Peyer's patch (tissue), 4 donors: ENCODE measurements around the gene PRRC2B. TPM values are rescaled to one million over a fixed set of nuclear protein-coding genes. Genes with fewer than 3 reads are reported as not detected.

Experiments
- DNase-seq, 3 donors: peaks; one replicate each; pipeline ENCODE4 v3.0.0-alpha.2; 2017 to 2019
- H3K27ac ChIP-seq, 4 donors: fragments of 200-600 bp; sonication (generic); one replicate each; pipeline ENCODE4 v1.5.1; 2016 to 2019
- H3K27me3 ChIP-seq, 2 donors: fragments of 200-600 bp; sonication (generic); one replicate each; pipeline ENCODE4 v1.5.1; 2019
- H3K36me3 ChIP-seq, 3 donors: fragments of 200-600 bp; sonication (generic); one replicate each; pipeline ENCODE4 v1.5.1; 2016 to 2019
- H3K4me1 ChIP-seq, 4 donors: fragments of 200-600 bp; sonication (generic); one replicate each; pipeline ENCODE4 v1.5.1; 2016 to 2019
- H3K4me3 ChIP-seq, 4 donors: fragments of 200-600 bp; sonication (generic); 1 replicate in 3 of 4; 2 replicates in 1 of 4; pipeline ENCODE4 v1.5.1; 2016 to 2019; ENCODE audit warnings: mild to moderate bottlenecking in 1 of 4
- H3K9me3 ChIP-seq, 4 donors: fragments of 200-600 bp; sonication (generic); one replicate each; pipeline ENCODE4 v1.5.1; 2016 to 2019; ENCODE audit warnings: mild to moderate bottlenecking in 1 of 4
- CTCF ChIP-seq, 6 experiments: fragments of 450-650 bp in 4 of 6; fragments of 200-600 bp in 2 of 6; sonication (generic) in 1 of 6; IDR thresholded peaks; one replicate each; pipeline ENCODE4 v1.5.1; 2017 to 2019; ENCODE audit warnings: antibody characterized with exemption in 6 of 6, mild to moderate bottlenecking in 3 of 6, moderate library complexity in 1 of 6
- POLR2A ChIP-seq, 2 donors: fragments of 450-650 bp; IDR thresholded peaks; one replicate each; pipeline ENCODE4 v1.5.1; 2017; ENCODE audit warnings: antibody characterized with exemption in 2 of 2, mild to moderate bottlenecking in 2 of 2, moderate library complexity in 2 of 2
- total RNA-seq, 4 donors: library from RNA; depleted of rRNA; stranded (reverse); fragments of >200 nt; gene quantifications; one replicate each; pipeline ENCODE4 v1.1.0, GENCODE V29; 2016

The PRRC2B gene
- total RNA-seq, 4 donors from 2014 or later: 109 to 174 (median 149) TPM

GRCh38 chr9:131420980-131421624 lies 27.2 kb downstream of the PRRC2B start:
- no peak overlapping the region for H3K4me3 ChIP-seq

GRCh38 chr9:131421691-131422090 lies 27.8 kb downstream of the PRRC2B start:
- no peak overlapping the region for H3K27ac ChIP-seq
- no peak for TF ChIP-seq POLR2A (IDR thresholded peaks at IDR 0.05)
- TF ChIP-seq CTCF (IDR thresholded peaks at IDR 0.05): no peak
- no peaks in the 10 kb centered on the region for H3K27me3 ChIP-seq
- H3K9me3 ChIP-seq: no peaks in the 10 kb centered on the region
- DNase-seq: no peak
- H3K4me3 ChIP-seq: no peak overlapping the region
- no peaks in the 10 kb centered on the region for H3K36me3 ChIP-seq
- H3K4me1 ChIP-seq: peaks cover 4 to 79% (median 24%) of the 10 kb centered on the region in 4 donors

More at GRCh38 chr9:131420980-131421624, 27.2 kb downstream of the PRRC2B start:
- no peak for TF ChIP-seq POLR2A (IDR thresholded peaks at IDR 0.05)
- TF ChIP-seq CTCF (IDR thresholded peaks at IDR 0.05): no peak
- no peaks in the 10 kb centered on the region for H3K9me3 ChIP-seq
- H3K27me3 ChIP-seq: no peaks in the 10 kb centered on the region
- no peak overlapping the region for H3K27ac ChIP-seq
- no peak for DNase-seq
- peaks cover 4 to 85% (median 27%) of the 10 kb centered on the region in 4 donors for H3K4me1 ChIP-seq
- H3K36me3 ChIP-seq: no peaks in the 10 kb centered on the region

- H3K36me3 ChIP-seq: no peaks in the 10 kb centered on the region
- H3K9me3 ChIP-seq: no peaks in the 10 kb centered on the region
- H3K4me3 ChIP-seq: no peak overlapping the region
- H3K27me3 ChIP-seq: no peaks in the 10 kb centered on the region
- H3K27ac ChIP-seq: peak overlapping the region in 3 of 4 donors; percentile 26 to 61 (median 48)
- peaks cover 4 to 72% (median 18%) of the 10 kb centered on the region in 4 donors for H3K4me1 ChIP-seq
- peak in 1 of 3 donors; percentile 58 for DNase-seq
- TF ChIP-seq CTCF (IDR thresholded peaks at IDR 0.05) (peak in 4 of 6 experiments; percentile 13 to 57 (median 44)), POLR2A (IDR thresholded peaks at IDR 0.05) (no peak)
Measured at GRCh38 chr9:131422241-131422792, 28.4 kb downstream of the PRRC2B start.

GRCh38 chr9:131423171-131423581 lies 29.3 kb downstream of the PRRC2B start:
- no peak for TF ChIP-seq CTCF (IDR thresholded peaks at IDR 0.05)
- no peak for TF ChIP-seq POLR2A (IDR thresholded peaks at IDR 0.05)
- Histone ChIP-seq H3K36me3 (no peaks in the 10 kb centered on the region), H3K27ac (peak overlapping the region in 3 of 4 donors; percentile 31 to 61 (median 60)), H3K27me3 (no peaks in the 10 kb centered on the region), H3K9me3 (no peaks in the 10 kb centered on the region), H3K4me1 (peaks cover 4 to 64% (median 17%) of the 10 kb centered on the region in 4 donors), H3K4me3 (no peak overlapping the region)
- peak; percentile 46 to 72 (median 63) for DNase-seq

GRCh38 chr9:131426545-131426944 lies 32.7 kb downstream of the PRRC2B start:
- H3K9me3 ChIP-seq: no peaks in the 10 kb centered on the region
- H3K36me3 ChIP-seq: peaks cover 0 to 10% (median 0%) of the 10 kb centered on the region in 3 donors
- H3K27ac ChIP-seq: no peak overlapping the region
- no peaks in the 10 kb centered on the region for H3K27me3 ChIP-seq
- no peak overlapping the region for H3K4me3 ChIP-seq
- H3K4me1 ChIP-seq: peaks cover 4 to 44% (median 11%) of the 10 kb centered on the region in 4 donors
- TF ChIP-seq POLR2A (IDR thresholded peaks at IDR 0.05) (no peak), CTCF (IDR thresholded peaks at IDR 0.05) (no peak)
- no peak for DNase-seq
